GM19395 (cell line): ENCODE measurements around the gene GTF2H1.
"Not testable (repeated sequence)": the region's sequence is repeated elsewhere in the genome, so short reads cannot be mapped to it uniquely, and the experiment has no call there.

Experiments
- ATAC-seq: cut with Tn5 transposase; IDR thresholded peaks from one replicate; pipeline ENCODE4 v1.9.1; 2021; ENCODE audit warnings: mild to moderate bottlenecking, moderate library complexity; ENCODE audit not compliant: unreplicated experiment

The GTF2H1 gene

DNA sequence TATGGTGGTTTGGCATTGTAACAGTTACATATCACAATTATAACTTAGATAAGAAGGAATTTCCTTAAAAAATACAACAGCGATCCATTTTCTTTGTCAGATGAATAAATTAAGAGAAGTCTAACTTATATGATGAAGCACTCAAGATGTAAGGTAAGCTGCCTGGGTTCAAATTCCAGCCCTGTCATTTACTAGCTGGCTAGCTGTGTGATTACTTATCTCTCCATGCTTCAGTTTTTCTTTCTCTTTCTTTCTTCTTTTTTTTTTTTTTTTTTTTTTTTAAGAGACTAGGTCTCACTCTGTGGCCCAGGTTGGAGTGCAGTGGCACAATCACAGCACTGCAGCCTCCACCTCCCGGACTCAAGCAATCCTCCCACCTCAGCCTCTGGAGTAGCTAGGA, 49.8 kb downstream of the GTF2H1 start:
- no peak for ATAC-seq

GRCh38 chr11:18374956-18375355, 52.6 kb downstream of the GTF2H1 start:
- no peak for ATAC-seq

DNA sequence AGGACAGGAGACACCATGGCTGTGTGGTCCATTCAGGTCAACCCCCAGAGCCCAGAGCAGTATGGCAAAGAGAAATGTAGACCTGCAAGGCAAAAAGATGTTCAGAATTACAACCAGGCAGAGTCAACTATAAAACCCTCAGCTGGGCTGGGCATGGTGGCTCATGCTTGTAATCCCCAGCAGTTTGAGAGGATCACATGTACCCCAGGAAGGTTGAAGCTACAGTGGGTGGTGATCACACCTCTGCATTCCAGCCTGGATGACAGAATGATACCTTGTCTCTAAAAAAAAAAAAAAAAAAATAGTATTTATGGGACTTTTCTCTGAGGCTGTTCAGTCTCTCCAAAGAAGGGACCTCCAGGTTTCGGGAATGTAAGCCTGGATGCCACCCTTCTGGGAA, 53.6 kb downstream of the GTF2H1 start:
- ATAC-seq: no peak

DNA sequence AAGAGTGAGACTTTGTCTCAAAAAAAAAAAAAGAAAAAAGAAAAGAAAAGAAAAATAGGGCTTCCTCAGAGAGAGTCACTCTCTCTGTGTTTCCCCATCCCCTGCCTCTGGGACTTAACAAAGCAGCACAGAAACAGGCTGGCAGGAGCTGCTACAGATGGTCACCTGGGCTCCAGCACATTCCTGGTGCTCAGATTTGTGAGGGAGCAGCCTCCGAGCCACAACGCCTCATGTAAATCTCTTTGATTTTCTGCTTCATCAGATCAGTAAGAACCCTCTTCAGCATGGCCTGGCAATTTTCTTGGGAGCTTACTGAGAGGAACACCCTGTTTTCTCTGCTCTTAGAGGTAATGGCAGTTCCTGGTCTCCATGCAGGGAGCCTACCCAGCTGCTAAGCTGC, 56.8 kb downstream of the GTF2H1 start:
- no peak for ATAC-seq

DNA sequence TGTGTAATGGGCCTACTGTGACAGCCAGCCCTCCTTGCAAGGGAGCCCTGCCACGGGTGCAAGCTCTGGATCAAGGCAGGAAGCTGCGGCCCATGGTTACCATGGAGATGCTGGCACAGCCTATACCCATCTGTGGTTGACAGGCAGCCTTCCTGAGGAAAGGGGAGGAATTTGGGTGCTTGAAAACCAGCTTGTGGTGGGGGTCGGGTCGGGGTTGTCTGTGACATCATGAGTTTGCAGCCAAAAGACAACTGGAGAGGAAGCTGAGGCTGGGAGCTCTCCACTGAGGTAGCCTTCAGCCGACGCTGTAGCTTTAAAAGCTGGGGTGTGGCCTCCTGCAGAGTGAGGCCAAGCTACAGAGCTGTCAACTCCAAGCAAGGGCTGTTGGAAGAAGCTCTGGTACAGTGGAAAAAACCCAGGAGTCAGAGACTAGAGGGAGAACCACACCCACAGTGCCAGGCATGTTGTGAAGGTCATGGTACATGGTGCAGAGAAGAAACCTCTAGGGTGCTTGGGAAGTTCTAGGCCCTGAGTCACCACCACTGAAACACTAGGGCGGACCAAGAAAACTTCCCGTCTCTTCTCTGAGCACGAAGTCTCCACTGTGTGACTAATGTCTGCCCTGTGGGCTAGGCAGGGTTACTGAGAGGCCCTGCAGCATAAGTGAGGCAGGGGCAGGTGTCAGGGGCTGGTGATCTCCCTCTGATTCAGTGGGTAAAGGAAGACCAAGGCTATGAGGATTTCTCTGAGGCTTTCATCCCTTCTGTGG, 61.2 kb downstream of the GTF2H1 start:
- ATAC-seq: peak; percentile 86

GRCh38 chr11:18384157-18384641, 61.8 kb downstream of the GTF2H1 start:
- peak; percentile 72 for ATAC-seq

DNA sequence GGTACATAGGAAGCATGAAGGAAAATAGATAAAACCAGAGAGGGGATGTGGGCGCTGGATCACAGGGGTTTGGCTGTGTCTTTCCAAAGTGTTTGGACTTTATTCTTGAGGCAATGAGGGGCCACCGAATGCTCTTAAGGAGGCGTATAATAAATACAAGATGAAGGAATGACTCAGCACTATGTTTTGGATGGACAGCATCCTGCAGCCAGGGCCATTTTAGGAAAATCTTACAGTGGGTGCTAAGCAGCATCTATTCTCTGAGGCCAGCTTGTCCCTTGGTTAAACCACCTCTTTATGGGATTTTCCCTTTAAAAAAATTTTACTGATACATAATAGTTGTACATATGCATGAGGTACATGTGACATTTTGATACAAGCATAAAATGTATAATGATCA, 67.7 kb downstream of the GTF2H1 start:
- no peak for ATAC-seq

DNA sequence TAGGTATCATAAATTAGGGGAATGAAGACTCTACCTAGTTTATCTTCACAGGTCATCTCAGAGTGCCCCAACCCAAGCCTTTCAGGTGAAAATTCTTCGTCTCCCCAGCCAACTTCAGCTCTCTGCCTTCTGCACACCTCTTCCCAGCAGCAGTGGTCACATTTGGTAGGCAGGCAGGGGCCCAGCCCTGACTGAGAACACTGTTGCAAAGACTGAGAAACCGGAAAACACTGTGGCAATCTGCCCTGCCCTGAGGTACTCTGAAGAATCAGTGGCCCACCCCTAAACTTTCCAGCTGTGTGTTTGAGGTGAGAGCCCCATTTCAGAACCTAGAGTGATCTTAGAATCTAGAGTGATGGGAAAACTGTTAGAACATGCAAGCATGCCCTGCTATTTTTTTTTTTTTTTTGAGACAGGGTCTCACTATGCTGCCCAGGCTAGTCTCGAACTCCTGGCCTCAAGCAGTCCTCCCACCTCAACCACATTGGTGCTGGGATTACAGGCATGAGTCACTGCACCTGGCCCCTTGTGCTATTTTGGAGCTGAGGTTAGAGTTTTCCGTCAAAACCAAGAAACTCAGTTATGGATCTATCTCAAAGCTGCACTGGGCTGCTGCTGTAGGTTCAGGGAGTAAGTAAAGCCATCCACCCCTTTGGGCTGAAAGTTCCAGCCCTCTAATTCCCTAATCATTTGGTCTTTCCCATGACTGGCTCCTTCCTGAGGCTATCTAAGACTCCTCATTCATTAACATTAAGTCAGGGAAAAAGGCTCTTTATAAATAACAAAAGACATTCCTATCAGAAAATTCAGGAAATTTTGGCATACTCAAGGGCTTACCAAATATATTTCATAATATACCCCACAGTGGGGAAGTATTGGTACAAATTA, 70.3 kb downstream of the GTF2H1 start:
- no peak for ATAC-seq

DNA sequence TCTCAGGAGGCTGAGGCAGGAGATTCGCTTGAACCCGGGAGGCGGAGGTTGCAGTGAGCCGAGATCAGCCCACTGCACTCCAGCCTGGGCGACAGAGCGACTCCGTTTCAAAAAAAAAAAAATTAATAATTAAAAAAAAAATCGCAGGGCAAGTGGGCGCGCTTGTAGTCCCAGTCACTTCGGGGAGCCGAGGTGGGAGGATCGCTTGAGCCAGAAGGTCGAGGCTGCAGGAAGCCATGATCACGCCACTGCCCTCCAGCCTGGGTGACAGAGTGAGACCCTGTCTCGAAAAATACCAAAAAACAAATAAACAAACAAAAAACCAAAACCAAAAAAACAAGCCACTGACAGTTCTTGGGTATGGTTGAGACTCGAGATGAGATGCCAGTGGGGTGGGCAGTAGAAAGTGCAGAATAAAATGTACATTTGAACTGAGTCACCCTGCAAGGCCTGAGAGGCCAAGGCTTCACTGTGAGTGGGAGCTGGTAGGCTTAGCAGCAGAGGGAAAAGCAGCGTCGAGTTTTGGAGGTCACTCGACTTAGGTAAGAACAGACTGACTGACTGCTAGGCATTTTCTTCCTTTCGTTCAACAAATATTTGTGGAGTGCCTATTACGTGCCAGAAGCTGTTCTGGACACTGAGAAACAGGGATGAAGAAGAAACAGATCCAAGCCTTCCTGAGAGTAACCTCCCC, 71.4 kb downstream of the GTF2H1 start:
- ATAC-seq: peak; percentile 7

DNA sequence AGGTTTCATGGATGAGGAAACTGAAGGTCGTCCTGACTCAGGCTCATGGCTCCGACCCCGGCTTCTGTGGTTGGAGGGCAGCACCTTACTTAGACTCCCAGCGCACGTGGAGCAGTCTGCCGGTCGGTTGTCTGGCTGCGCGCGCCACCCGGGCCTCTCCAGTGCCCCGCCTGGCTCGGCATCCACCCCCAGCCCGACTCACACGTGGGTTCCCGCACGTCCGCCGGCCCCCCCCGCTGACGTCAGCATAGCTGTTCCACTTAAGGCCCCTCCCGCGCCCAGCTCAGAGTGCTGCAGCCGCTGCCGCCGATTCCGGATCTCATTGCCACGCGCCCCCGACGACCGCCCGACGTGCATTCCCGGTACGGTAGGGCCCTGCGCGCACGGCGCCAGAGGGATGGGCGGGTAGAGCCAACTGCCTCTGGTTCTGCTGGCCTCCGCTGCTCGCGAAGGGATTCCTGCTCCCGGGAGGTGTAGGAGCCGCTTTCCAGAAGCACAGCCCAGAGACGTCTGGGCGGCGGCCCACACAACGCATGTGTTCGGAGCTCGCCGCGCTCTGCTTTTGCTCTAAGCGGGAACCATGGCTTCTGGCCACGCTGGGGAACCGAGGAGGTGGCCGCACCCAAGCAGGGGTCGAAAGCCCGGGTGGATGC, 72.0 kb downstream of the GTF2H1 start, which contains the start of gene LDHA:
LDHA (plus strand) TSS at position 289 of the 653 bp plus-strand sequence. CDS start 2,280 bp downstream, outside the sequence.
- ATAC-seq: peak; percentile 67

- ATAC-seq: no peak
Measured at GRCh38 chr11:18394928-18395734, 72.8 kb downstream of the GTF2H1 start.

- peak; percentile 68 for ATAC-seq
Measured at GRCh38 chr11:18395735-18396504, 73.6 kb downstream of the GTF2H1 start.

DNA sequence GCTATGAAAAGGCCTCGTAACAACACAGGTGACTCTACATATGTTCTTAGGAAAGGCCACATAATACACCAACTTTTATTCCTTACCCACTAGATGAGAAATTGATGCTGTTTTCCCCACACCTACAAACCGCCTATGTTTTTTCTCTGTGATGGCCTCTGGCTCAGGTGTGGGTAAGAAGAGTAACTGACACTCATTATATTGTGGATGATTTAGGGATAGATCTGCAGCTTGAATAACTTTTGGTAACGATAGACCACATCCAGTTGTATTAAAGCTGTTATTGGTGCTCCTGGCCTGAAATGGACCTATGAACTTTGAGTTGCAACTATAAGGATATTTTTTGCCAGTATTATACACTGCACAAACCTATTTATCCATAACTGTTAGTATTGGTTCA, 75.6 kb downstream of the GTF2H1 start:
- no peak for ATAC-seq

- not testable (repeated sequence) for ATAC-seq
Measured at GRCh38 chr11:18401077-18401476, 78.7 kb downstream of the GTF2H1 start.

- no peak for ATAC-seq
Measured at GRCh38 chr11:18404062-18404461, 81.7 kb downstream of the GTF2H1 start.

GRCh38 chr11:18407400-18407799, 85.0 kb downstream of the GTF2H1 start:
- ATAC-seq: not testable (repeated sequence)

- no peak for ATAC-seq
Measured at GRCh38 chr11:18408558-18409291, 86.4 kb downstream of the GTF2H1 start.

DNA sequence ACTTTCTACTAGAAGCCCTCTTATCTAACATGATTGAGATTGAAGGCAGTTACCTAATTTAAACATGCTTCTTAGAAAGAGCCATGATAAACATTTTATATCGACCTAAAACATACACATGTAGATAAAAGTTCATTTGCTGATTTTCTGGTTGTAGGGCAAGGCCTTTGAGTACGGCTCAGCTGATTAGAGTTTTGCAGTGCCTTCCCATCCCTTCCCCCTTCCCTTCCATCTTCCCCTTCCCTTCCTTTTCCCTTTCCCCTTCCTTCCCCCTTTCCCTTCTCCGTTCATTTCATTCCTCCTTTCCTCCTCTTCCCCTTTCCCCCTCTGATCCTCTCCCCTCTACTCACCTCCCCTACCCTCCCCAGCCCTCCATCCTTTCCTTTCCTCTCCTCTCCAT, 94.1 kb downstream of the GTF2H1 start:
- ATAC-seq: no peak
